ENCODE measurements around the gene KLF5.

- TF ChIP-seq CTCF (IDR thresholded peaks at IDR 0.05; ENCODE audit: low read depth, low read length) (no peak), POLR2A (IDR thresholded peaks at IDR 0.05; ENCODE audit: extremely low read depth, insufficient read length) (no peak), MAX (IDR thresholded peaks at IDR 0.05; ENCODE audit: low read depth, low read length) (no peak)
Measured at GRCh38 chr13:73061473-73061872, 2.7 kb downstream of the KLF5 start.

All from NB4 (cell line).